ENCODE data around the gene PEPD.

The PEPD gene

GRCh38 chr19:33450689-33451088, 70.9 kb downstream of the PEPD start:
- H3K27me3 ChIP-seq (ENCODE audit: insufficient read depth, poor library complexity, severe bottlenecking), result no peaks in the 10 kb centered on the region
- no peak for TF ChIP-seq REST (IDR thresholded peaks at IDR 0.05; ENCODE audit: insufficient replicate concordance, low read depth)
- TF ChIP-seq CTCF (IDR thresholded peaks at IDR 0.05; ENCODE audit: insufficient read depth, low read length), result no peak
- no peak for TF ChIP-seq GABPA (IDR thresholded peaks at IDR 0.05; ENCODE audit: low read depth)
- TF ChIP-seq SPI1 (IDR thresholded peaks at IDR 0.05; ENCODE audit: borderline replicate concordance, low read depth), result no peak
- TF ChIP-seq POLR2AphosphoS5 (IDR thresholded peaks at IDR 0.05; ENCODE audit: low read depth), result no peak

GRCh38 chr19:33449799-33450198, 71.8 kb downstream of the PEPD start:
- no peaks in the 10 kb centered on the region for H3K27me3 ChIP-seq (ENCODE audit: insufficient read depth, poor library complexity, severe bottlenecking)
- TF ChIP-seq REST (IDR thresholded peaks at IDR 0.05; ENCODE audit: insufficient replicate concordance, low read depth) (no peak), CTCF (IDR thresholded peaks at IDR 0.05; ENCODE audit: insufficient read depth, low read length) (no peak), POLR2AphosphoS5 (IDR thresholded peaks at IDR 0.05; ENCODE audit: low read depth) (no peak), SPI1 (IDR thresholded peaks at IDR 0.05; ENCODE audit: borderline replicate concordance, low read depth) (no peak), GABPA (IDR thresholded peaks at IDR 0.05; ENCODE audit: low read depth) (no peak)
- H3K4me3 ChIP-seq (replicated peaks; ENCODE audit: insufficient read depth, low read length), result no peak overlapping the region
- no peak for DNase-seq (ENCODE audit: low read depth in 1 of 2, low spot score in 1 of 2)
- no peak overlapping the region for H3K27ac ChIP-seq (replicated peaks)

More at GRCh38 chr19:33450689-33451088, 70.9 kb downstream of the PEPD start:
- no peak overlapping the region for H3K27ac ChIP-seq (replicated peaks)
- no peak for DNase-seq (ENCODE audit: low read depth in 1 of 2, low spot score in 1 of 2)
- H3K4me3 ChIP-seq (replicated peaks; ENCODE audit: insufficient read depth, low read length), result no peak overlapping the region

GRCh38 chr19:33448159-33448516, 73.5 kb downstream of the PEPD start:
- no peak overlapping the region for H3K27ac ChIP-seq (replicated peaks)
- TF ChIP-seq SPI1 (IDR thresholded peaks at IDR 0.05; ENCODE audit: borderline replicate concordance, low read depth) (no peak), GABPA (IDR thresholded peaks at IDR 0.05; ENCODE audit: low read depth) (no peak), REST (IDR thresholded peaks at IDR 0.05; ENCODE audit: insufficient replicate concordance, low read depth) (no peak), CTCF (IDR thresholded peaks at IDR 0.05; ENCODE audit: insufficient read depth, low read length) (no peak), POLR2AphosphoS5 (IDR thresholded peaks at IDR 0.05; ENCODE audit: low read depth) (no peak)
- no peaks in the 10 kb centered on the region for H3K27me3 ChIP-seq (ENCODE audit: insufficient read depth, poor library complexity, severe bottlenecking)
- H3K4me3 ChIP-seq (replicated peaks; ENCODE audit: insufficient read depth, low read length), result no peak overlapping the region
- DNase-seq (ENCODE audit: low read depth in 1 of 2, low spot score in 1 of 2), result no peak

All from HL-60 (cell line).